ENCODE data around the gene RBMS1. TPM values are rescaled to one million over a fixed set of nuclear protein-coding genes. Genes with fewer than 3 reads are reported as not detected.

The RBMS1 gene
- total RNA-seq, 4 donors from 2014 or later = 50.2 to 62.3 (median 59.1) TPM

GRCh38 chr2:160471950-160472349 is 21.7 kb downstream of the RBMS1 start:
- intact Hi-C loops (cut with DNase I; ENCODE audit: low total_unique reads) = no loop called here
- no peak for TF ChIP-seq CTCF (IDR thresholded peaks at IDR 0.05)
- no peak for TF ChIP-seq POLR2A (IDR thresholded peaks at IDR 0.05)
- no peak for DNase-seq (ENCODE audit: low spot score in 2 of 2)
- 57 to 75% methylated on average over 3 of the region's 3 CpGs for WGBS, 2 donors
- H3K4me3 ChIP-seq (ENCODE audit: low read depth, poor library complexity, severe bottlenecking) = no peak overlapping the region

- TF ChIP-seq POLR2A (IDR thresholded peaks at IDR 0.05) (no peak), CTCF (IDR thresholded peaks at IDR 0.05) (no peak)
- no peak for DNase-seq (ENCODE audit: low spot score in 2 of 2)
- 43 to 47% methylated on average over 5 of the region's 5 CpGs for WGBS, 2 donors
- no peak overlapping the region for H3K4me3 ChIP-seq (ENCODE audit: low read depth, poor library complexity, severe bottlenecking)
- intact Hi-C loops (cut with DNase I; ENCODE audit: low total_unique reads) = no loop called here
Observed at GRCh38 chr2:160469621-160470204, 23.9 kb downstream of the RBMS1 start.

- DNase-seq (ENCODE audit: low spot score in 2 of 2) = no peak
- TF ChIP-seq CTCF (IDR thresholded peaks at IDR 0.05) (no peak), POLR2A (IDR thresholded peaks at IDR 0.05) (no peak)
- WGBS, 2 donors = 55 to 57% methylated on average over 6 of the region's 6 CpGs
- intact Hi-C loops (cut with DNase I; ENCODE audit: low total_unique reads) = no loop called here
- no peak overlapping the region for H3K4me3 ChIP-seq (ENCODE audit: low read depth, poor library complexity, severe bottlenecking)
Observed at GRCh38 chr2:160469164-160469563, 24.4 kb downstream of the RBMS1 start.

- TF ChIP-seq CTCF (IDR thresholded peaks at IDR 0.05) = no peak
- no peak for TF ChIP-seq POLR2A (IDR thresholded peaks at IDR 0.05)
- WGBS, 2 donors = 93% methylated on average over 6 of the region's 6 CpGs
- H3K4me3 ChIP-seq (ENCODE audit: low read depth, poor library complexity, severe bottlenecking) = no peak overlapping the region
- DNase-seq (ENCODE audit: low spot score in 2 of 2) = no peak
- intact Hi-C loops (cut with DNase I; ENCODE audit: low total_unique reads) = no loop called here
Observed at GRCh38 chr2:160467086-160467485, 26.5 kb downstream of the RBMS1 start.

- TF ChIP-seq POLR2A (IDR thresholded peaks at IDR 0.05) (no peak), CTCF (IDR thresholded peaks at IDR 0.05) (no peak)
- no peak overlapping the region for H3K4me3 ChIP-seq (ENCODE audit: low read depth, poor library complexity, severe bottlenecking)
- WGBS, 2 donors = 83 to 85% methylated on average over 3 of the region's 3 CpGs
- no peak for DNase-seq (ENCODE audit: low spot score in 2 of 2)
- intact Hi-C loops (cut with DNase I; ENCODE audit: low total_unique reads) = no loop called here
Observed at GRCh38 chr2:160465406-160465805, 28.2 kb downstream of the RBMS1 start.

- intact Hi-C loops (cut with DNase I; ENCODE audit: low total_unique reads) = no loop called here
- no peak overlapping the region for H3K4me3 ChIP-seq (ENCODE audit: low read depth, poor library complexity, severe bottlenecking)
- WGBS, 2 donors = 46 to 55% methylated on average over 2 of the region's 2 CpGs
- no peak for DNase-seq (ENCODE audit: low spot score in 2 of 2)
- TF ChIP-seq CTCF (IDR thresholded peaks at IDR 0.05) = no peak
- TF ChIP-seq POLR2A (IDR thresholded peaks at IDR 0.05) = no peak
Observed at GRCh38 chr2:160465002-160465401, 28.6 kb downstream of the RBMS1 start.

All from lower leg skin (tissue), 4 donors.